NCI-H2081 treated with DMSO at 0.1 percent for 48 hours (cell line): ENCODE measurements around the gene SHISA7.
"Not testable (repeated sequence)": the region's sequence is repeated elsewhere in the genome, so short reads cannot be mapped to it uniquely, and the experiment has no call there.

Experiments
- DNase-seq: peaks from one replicate; lab custom pipeline; 2025; lab: John Stamatoyannopoulos, UW

The SHISA7 gene

DNA sequence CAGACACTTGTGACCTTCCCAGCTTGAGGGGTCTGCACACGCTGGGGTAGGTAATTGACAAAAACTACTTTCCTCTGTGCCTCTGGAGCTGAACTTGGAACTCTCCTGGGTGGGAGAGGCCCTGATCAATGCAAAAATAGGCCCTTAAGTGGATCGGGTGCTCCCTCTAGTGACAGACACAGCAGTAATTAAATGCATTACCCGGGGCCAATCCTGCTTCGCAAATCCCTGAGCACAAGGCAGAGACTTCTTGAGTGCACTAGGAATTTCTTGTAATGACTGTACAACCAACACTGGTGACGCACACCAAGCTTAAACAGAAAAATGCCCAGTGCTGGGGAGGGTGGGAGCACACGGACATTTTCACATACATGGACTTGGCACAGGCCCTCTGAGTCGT lies 24.9 kb downstream of the SHISA7 start:
- DNase-seq, result peak; percentile 34

DNA sequence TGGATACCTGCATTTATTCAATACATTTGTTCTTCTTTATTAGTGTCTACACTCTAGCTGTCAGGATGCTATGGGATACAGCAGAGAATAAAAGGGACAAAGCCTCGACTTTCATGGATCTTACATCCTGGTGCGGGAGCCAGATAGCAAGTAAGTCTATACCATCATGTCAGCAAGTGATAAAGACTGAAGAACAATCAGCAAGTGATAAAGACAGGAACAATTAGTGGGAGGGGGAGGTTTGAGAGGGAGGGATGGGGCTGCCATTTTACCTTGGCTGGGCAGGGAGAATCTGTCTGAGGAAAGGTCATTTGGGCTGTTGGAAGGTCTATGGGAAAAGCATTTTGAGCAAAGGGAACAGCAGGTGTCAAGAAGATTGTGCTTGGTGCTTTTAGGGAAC lies 32.9 kb downstream of the SHISA7 start:
- DNase-seq, result no peak

DNA sequence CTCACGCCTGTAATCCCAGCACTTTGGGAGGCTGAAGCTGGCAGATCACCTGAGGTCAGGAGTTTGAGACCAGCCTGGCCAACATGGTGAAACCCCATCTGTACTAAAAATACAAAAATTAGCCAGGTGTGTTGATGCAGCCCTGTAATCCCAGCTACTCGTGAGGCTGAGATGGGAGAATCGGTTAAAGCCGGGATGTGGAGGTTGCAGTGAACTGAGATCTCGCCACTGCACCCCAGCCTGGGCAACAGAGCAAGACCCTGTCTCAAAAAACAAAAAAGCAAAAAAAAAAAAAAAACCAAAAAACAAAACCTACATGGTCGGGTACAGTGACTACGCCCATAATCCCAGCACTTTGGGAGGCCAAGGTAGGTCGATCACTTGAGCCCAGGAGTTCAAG lies 33.9 kb downstream of the SHISA7 start:
- not testable (repeated sequence) for DNase-seq

DNA sequence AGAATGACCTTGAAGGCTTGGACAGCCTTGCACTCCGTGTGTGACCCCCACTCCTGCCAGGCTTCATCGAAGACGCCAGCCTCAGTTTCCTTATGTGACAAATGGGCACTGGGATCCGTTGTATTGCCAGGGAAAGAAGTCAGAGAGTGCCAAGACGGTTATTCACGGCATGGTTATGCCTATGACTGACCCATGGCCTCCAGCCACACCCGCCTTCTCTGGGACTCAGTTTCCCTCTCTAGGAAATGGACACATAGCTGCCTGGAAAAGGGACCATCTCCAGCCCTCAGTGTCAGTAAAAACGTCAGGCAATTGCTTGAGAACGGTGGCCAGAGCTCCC lies 34.6 kb downstream of the SHISA7 start:
- DNase-seq, result no peak

DNA sequence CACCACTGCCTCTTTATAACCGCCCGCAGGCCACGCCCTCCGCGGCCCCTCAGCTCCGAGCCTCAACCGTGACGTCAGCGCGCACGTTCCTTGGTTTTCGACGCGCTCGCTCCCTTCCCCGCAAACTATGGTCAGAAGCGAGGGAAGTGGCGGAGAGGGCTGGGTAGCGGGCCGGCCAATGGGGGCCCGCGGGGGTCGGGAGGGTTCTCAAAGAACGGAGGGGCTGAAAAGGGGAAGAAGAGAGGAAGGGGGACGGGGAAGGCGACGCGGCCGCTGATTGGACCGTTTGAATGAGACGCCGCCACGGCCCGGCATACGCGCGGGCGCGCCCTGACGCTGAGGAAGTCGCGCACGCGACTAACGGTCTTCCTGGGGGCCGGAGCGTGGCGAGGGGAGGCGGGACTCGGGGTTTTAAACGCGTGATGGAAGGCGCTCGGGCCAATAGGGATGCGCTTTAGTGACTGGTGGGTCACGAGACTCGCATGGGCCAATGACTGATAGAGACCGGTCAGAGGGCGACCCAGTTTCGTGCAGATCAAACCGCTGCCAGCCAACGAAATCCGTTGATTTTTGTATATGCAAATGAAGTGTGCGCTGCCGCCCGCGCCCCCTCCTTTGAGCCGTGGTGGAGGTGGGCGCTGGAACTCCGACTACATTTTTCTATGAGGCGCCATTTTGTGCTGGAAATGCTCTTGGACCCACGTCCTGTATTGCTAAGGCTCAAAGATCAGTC lies 35.1 kb downstream of the SHISA7 start:
- peak; percentile 95 for DNase-seq

DNA sequence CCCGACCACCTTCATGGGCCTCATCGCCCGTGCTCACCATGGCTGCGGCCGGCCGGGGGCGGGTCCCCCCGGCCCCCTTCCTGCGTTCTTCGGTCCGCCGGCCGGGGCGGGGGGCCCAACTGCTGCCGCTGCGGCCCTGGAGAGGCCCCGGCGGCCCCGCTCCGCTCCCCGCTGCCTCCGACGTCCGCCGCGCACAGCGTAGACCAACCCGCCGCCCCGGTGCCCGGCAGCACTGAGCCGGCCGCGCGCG lies 35.6 kb downstream of the SHISA7 start, which contains the start of gene UBE2S:
Gene UBE2S, minus strand, starts transcription at position 239 of the 250 bp plus-strand sequence. Its CDS starts 199 bp downstream, at position 40.
- not testable (repeated sequence) for DNase-seq

DNA sequence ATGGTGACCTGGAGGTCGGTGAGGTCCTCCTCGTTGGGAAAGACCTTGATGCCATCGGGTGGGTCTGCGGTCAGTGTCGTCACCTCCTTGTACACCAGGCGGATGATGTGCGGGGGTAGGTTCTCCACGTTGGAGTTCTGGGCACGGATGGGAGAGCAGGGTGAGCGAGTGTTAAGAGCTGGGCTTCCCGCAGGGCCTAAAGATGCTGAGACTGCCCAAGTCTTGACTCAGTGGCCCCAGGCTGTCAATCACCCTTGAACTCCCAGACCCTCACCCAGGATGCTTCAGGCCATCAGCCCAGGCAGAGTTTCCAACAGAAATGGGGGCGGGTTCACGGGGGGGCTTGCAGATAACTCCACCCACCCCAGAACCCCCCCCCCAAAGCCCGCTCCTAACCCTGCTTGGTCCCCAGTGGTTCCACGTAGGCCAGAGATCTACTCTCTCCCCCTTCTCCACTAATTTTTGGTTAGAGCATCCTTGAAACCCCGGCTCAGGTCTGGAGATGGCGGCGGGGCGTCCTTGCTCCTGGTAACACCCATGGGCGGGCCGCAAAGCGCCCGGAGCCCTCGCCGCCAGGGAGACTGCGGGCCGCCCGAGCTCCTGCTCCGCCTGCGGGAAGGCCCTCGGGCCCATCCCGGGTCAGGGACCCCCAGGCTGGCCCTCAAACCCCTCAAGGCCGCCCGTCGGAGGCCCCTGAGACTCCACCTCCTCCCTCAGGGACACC lies 36.1 kb downstream of the SHISA7 start:
- no peak for DNase-seq

DNA sequence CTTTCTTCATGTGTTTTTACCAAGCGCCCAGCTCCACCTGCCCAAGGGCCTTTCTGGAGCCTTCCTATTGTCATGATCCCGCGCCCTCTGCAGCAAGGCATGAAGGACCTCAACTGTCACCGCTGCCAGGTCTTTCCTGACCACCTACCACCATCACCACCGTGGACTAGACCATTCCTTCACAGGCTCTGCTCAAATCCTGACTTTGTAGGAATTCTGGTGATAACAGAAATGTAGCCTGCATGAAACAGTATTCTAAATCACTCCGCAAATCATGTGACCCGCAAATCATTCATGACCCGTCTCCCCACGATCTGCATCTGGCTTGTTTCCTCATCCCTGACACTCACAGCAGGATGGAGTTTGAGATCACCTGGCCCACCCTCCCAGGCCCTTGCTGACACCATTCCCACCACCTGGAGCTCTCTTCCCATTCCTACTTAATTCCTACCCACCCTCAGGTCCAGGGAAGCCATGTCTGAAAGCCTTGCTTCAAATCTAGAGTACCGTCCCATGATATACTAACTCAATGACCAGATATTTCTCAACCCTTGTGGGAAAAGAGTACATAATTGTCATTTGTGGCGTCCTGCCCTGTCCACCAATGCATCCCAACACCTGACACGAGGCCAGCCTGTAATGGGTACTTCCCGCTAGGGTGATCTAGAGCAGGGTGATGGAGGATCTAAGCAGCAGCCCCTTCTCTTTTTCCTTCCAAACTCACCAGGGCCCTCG lies 36.8 kb downstream of the SHISA7 start:
- no peak for DNase-seq

DNA sequence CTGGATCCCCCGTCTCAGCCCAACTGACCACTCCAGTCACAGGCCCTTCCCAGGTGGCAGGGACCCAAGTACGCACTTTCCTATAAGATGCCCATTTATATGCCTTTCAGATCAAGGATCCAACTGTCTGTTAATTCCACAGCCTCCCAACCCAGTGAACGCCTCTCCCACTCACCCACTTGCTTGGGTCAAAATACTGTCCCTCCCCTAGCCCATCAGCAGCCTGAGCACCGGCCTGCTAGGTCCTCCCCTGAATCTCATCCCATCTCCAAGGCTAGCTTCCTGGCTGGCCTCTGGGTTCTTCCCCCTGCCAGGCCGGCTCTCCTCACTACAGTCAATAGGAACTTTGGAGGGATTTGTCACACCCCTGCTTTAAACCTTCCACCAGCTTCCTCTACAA lies 37.5 kb downstream of the SHISA7 start:
- no peak for DNase-seq

DNA sequence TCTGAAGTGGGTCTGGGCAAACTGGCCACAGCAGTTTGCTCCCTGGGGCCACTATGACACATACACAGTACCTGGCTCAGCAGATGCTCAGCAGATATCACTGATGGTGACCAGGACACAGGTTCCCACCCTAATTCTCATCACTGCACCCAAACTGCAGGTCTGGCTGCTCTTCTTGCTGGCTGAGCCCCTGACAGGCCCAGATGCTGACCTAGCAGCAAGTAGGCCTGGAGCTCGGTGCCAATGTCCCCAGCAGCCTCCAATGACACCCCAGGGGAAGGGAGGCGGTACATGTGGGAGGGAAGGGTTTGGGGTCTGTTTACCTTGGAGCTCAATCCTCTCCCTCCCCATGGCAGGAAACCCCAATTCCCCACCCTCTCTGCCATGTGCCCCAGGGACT lies 40.6 kb downstream of the SHISA7 start:
- DNase-seq, result no peak

DNA sequence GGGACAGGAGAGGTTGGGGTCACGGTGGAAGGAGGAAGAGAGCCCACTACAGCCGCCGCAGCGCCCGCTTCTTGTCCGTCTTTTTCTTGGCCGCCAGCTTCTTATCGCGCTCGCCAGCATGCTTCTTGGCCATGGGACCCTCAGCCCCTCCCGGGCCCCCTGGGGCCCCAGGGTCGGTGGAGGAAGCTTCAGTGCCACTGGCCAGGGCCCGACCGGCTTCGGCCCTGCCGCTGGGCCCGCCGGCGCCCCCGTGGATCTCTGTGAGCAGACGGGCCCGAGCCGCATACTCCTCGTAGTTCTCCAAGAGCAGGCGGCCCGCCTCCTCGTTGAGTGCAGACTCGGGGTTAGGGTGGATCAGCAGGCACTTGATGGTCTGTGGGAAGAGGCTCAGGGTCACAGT lies 41.7 kb downstream of the SHISA7 start:
- DNase-seq, result not testable (repeated sequence)

DNA sequence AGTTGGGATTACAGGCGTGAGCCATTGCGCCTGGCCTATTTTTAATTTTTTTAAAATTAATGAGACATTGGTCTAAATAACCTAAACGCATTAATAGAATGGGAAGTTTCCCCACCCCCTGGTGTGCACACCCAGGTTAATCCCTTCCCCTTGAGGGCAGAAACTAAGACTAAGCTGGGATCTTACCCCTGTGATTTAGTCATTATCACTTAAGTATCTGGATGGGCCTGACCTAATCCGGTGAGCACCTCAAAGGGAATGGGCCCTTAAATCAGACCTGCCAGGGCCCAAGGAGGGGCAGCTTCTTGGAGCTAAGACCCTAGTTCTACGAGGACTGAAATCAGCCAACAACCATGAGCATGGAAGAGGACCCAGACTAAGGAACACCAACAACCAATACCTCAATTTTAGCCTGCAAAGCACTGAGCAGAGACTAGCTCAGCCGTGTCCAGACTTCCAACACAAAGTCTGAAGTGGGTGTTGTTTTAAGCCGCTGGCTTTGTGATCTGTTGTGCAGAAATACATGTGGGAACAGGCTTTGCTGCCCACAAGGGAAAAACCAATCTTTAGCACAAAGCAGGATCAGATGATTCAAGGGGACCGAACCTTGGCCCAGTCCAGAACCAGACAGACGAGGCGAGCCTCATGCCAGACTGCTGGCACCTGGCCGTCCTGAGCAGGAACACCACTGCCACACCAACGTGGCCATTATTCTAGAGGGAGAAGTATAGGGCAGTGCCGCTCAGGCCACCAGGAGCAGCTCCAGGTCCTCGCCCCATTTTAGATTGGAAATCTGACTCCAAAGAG lies 42.6 kb downstream of the SHISA7 start:
- DNase-seq, result no peak

DNA sequence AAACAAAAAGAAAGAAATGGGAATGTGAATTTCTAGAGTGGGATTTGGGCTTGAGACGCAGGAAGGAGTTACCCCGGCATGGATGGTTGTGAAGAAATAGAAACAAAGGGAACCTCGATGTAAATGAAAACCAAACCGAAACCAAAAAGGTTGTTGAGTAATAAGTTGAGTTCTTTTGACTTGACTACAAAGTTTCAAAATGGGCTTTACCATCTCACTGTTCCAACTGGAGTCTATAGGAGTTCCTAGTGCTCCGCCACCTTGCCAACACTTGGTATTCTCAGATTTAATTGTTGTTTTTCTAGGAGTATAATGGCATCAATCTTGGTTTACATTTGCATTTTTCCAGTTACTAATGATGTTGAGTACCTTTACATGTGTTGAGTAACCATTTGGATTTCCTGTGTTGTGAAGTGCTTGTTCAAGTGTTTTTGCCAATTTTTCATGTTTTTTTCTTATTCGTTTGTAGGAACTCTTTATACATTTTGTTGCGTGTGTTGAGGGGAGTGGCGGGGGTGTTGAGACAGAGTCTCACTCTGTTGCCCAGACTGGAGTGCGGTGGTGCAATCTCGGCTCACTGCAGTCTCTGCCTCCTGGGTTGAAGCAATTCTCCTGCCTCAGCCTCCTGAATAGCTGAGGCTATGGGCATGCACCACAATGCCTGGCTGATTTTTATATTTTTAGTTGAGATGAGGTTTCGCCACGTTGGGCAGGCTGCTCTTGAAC lies 44.7 kb downstream of the SHISA7 start:
- DNase-seq, result no peak

DNA sequence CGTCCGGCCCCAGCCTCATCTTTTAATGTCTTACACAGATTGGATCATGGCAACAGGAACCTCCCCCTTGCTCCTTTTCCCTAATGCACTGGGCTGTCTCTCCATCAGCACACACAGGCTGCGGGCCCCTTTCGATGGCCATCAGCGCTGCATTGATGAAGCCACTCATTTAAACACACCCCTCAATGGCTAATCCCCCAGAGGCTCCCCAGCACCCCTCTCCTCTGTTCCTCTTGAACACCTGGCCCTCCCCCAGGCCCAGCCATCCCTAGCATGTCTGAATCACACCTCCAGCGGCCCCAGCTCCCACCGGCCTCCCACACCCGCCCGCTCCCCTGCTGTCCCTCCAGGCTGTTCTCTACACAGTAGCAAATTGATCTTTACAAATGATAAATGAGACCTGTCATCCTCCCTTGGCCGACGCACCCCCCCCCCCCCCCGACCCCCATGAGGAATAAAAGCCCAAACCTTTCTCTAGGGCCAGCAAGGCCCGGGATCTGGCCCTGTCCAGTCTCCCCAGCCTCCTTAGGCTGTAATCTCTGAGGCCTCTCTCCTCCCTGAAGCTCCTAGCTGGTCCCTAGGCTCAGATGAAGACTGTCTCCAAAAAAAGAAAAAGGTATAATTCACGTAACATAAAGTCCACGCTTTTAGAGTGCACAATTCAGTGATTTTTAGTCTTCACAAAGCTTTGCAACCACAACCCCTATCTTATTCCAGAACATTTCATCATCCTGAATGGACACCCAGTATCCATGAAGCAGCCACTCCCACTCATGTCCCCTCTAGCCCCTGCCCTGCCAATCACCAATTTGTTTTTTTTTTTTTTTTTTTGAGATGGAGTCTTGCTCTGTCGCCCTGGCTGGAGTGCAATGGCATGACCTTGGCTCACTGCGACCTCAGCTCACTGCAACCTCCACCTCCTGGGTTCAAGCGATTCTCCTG lies 50.0 kb downstream of the SHISA7 start:
- no peak for DNase-seq

DNA sequence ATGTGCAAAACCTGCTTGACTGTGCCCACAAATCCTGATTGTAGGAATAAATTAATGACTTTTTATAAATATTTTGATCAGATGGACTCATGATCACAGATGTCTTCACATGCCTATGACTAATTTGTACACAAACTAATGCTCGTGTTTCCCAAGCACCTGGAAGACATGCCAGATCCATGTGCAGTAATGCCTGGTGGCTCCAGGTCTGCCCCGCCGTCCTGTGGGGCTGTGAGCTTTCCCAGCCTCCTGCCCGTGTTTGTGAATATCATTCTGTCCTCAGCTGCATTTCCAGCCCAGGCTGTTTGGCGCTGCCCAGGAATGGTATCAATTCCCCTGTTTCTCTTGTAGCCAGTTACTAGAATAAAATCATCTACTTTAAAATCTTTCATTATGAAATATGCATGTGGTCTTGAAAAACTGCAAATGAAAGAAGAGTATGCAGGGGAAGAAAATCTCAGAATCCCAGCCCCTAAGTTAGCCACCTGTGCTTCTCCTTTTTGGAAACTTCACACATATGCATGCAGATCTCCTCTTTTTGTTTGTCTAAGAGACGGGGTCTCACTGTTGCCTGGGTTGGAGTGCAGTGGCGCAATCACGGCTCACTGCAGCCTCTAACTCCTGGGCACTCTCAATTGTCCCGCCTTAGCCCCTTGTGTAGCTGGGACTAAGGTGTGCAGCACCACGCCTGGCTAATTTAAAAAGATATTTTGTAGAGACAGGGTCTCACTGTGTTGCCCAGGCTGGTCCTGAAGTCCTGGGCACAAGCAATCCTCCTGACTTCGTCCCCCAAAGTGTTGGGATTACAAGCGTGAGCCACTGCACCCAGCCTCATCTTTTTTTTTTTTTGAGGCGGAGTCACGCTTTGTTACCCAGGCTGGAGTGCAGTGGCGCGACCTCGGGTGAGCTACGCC lies 51.1 kb downstream of the SHISA7 start:
- DNase-seq, result no peak

DNA sequence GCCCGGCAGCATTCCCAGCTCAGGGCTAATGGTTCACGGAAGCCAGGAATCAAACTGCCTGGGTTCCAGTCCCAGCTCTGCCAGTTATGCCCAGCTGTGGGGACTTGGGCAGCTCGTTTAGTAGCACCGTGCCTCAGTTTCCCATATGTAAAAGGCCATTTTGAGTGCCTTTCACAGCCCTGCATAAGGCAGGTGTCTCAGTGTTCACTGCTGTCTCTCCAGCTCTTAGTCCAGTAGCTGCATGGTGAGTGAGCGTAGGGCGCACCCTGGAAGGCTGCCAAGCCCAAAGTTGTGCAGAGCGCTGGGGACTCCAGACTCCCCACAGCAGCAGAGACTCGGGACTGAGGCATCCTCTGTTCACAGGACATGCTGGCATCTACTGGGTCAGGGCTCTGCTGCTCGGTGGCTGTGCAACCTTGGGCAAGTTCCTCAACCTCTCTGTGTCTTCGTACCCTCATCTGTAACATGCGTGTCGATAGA lies 51.9 kb downstream of the SHISA7 start:
- no peak for DNase-seq

DNA sequence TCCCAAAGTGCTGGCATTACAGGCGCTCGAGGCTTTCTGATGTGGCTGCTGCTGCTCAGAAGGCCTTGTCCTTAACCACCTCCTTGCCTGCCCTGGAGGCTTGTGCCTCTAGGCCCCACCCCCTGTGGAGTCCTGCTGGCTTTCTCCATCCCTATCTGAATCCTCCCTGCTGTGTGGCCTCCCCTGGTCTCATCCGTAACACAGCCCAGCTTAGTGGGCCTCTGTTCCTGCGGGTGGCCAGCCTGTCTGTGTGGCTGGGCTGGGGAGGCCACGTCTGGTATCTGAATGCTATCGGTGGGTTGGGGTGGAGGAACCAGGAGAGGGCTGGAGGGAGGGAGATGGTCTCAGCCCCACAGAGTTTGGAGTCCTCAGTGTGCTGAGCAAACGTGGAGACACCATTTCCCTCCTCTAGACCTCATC lies 52.6 kb downstream of the SHISA7 start:
- DNase-seq, result no peak

DNA sequence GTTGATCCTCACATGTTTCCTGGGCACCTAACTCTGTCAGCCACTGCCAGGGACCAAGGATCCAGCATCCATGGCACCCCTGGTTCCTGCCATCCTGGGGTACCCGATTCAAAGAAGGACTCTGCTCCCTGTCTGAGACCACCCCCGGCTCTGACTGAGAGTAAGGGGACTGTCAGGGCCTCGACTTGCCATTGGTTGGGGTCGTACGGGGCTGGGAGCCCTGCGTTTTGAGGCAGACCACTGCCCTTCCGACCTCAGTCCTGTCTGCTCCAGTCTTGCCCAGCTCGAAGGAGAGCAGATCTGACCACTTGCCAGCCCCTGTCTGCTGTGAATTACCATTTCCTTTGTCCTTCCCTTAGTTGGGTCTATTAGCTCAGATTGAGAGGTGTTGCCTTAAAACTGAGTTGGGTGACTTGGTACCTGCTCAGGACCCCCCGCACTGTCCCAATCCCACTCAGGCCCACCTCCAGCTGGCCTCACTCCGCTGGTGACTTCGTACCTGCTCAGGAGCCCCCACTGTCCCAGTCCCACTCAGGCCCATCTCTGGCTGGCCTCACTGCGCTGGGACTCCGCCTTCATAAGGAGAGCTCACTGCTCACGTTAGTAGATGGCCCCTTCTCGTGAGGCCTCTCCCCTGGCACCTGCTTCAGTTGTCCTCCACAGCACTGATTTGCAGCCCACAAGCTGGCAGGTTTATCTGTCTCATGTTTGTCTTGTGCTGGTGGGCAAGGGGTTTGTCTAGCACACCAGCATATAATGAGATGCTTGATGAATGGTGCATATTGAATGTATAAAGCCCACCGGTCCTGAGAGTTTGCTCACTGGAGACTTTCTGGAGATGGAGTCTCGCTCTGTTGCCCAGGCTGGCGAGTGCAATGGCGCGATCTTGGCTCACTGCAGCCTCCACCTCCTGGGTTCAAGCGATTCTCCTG lies 53.4 kb downstream of the SHISA7 start:
- DNase-seq, result no peak
